Activated T-helper 1 cell treated with anti-CD3 and anti-CD28 coated beads, Interleukin-2, amount 50 U/mL, for 16 hours (primary cell): ENCODE results near the gene PDHA2.
"Not testable (repeated sequence)": the region's sequence is repeated elsewhere in the genome, so short reads cannot be mapped to it uniquely, and the experiment has no call there.

ENCODE experiments used
- DNase-seq, 2 donors: peaks; one replicate each; pipeline ENCODE4 v3.0.0-alpha.2; 2020; ENCODE audit warnings: low read depth in 1 of 2, low spot score in 1 of 2

Gene PDHA2

GRCh38 chr4:95839891-95840290, at the start of gene PDHA2:
Gene PDHA2 (plus strand): TSS chr4:95840093. CDS start chr4:95840151, 58 bp downstream.
- DNase-seq = no peak

DNA sequence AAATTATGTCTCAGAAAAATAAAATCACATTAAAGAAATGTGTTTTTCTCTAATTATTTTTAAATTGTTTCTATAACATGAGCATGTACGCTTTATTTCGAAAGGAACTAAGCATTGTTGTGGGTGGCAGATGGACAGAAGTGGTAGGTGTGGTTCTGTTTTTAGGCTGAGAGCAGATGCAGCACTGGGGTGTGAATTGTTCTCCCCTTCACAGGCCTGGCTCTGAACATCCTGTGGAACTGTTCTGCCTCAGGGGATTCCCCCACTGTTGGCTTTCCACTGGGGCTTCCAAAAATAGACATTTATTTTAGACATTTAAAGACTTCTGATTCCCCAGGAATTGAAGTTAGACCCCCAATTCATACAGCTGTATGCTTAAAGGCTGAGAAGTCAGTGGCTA, 41.9 kb upstream of the PDHA2 start:
- DNase-seq = no peak

- DNase-seq = no peak
Measured at GRCh38 chr4:95798727-95799126, 41.2 kb upstream of the PDHA2 start.

GRCh38 chr4:95821867-95822266, 18.0 kb upstream of the PDHA2 start:
- DNase-seq = no peak

DNA sequence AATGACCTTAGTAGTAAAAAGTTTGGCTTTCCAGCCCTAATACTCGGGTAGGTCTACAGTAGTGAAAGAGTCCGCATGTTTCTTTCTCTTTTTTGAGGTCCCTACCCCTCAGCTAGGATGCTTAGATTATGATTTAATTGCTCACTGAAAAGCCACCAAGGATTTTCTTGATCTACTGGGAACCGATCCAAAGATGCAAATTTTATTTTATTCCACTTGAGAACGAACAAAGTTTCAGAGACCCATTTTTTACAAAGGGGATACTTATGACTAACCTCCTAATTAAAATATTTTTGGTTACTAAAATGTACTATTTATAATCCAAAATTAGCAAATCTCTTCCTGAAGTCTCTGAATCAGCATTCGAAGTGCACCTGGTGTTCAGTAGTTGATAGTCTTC, 14.3 kb upstream of the PDHA2 start:
- no peak for DNase-seq

GRCh38 chr4:95830651-95831050, 9.2 kb upstream of the PDHA2 start:
- no peak for DNase-seq

DNA sequence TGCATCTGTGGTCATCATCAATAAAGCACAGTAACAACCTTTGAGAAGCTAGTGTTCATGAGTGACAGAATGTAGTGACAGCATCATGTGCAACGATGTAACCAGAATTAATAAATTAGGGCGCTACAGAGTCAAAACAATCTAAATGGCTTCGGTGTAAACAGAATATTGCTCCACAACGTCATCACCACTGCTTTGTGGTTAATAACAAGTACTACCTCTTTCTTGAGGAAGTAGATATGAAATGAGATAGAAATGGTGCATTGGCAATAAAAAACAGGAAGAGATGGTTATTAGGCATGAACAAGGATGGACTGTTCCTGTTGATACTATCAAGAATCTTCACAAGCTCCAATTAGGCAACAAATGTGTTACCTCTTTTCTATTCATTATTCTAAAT, 8.7 kb upstream of the PDHA2 start:
- no peak for DNase-seq

GRCh38 chr4:95833711-95834194, 6.1 kb upstream of the PDHA2 start:
- no peak for DNase-seq

DNA sequence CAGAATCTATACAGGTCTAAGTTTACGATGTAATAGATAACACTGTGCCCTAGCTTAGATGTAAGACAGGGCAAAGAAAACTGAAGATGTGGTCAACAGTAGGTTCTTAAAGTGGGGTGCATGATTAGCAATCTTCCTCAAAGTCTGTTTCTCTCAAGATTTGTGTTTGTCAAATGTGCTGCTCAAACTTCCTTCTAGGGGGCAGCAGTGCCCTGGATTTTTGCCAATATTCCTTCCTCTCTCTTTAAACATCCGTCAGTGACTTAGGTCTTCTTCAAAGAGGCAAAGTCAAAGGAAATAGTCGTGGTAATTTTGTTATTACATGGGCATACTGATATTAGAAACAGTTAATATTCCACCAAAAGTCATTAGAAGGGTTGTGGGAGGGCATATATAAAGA, 4.2 kb upstream of the PDHA2 start:
- no peak for DNase-seq

GRCh38 chr4:95838192-95838591, 1.7 kb upstream of the PDHA2 start:
- DNase-seq = no peak

- DNase-seq = no peak
Measured at GRCh38 chr4:95847908-95848460, 8.1 kb downstream of the PDHA2 start.

DNA sequence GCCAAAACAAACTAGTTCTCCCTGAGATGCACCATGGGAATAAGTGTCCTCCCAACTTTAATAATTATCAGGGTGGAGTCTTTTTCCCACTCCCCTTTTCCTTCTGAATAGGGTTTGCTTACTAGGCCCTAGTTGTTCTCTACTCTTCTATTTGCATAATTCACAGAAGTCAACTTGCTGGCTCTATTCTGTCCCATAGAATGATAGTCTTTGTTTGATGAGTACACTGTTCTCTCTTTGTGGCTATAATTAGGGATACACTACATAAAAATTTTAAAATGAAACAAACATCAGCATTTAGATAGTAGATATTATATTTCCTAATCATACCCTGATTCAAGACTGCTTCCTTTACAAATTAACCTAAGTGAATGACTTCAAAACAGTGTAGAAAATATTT, 10.3 kb downstream of the PDHA2 start:
- no peak for DNase-seq

DNA sequence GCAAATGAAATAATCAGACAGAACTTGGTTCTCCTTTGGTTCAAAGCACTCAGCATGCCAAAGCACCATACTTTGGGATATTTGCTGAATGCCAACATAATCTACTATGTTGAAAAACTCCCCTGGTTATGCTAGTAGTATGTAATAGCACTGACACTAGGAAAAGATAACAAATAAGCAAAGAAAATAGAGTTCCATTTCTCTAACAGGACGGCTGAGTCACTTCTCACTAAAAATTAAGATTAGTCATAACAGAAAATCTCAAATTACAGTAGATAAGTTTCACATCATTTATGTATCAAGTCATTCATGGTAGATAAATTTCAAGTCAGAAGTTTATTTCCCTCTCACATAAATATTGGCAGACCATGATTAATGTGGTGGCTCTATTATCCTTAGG, 17.9 kb downstream of the PDHA2 start:
- no peak for DNase-seq

GRCh38 chr4:95867919-95868318, 28.0 kb downstream of the PDHA2 start:
- no peak for DNase-seq

DNA sequence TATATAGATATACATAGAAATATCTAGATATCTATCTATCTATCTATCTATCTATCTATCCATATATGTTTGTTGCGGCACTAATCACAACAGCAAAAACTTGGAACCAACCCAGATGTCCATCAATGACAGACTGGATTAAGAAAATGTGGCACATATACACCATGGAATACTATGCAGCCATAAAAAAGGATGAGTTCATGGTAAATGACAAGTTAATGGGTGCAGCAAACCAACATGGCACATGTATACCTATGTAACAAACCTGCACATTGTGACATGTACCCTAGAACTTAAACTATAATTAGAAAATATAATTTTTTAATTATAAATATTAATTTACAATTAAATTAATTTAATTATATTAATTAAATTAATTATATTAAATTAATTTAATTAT, 29.5 kb downstream of the PDHA2 start:
- not testable (repeated sequence) for DNase-seq

DNA sequence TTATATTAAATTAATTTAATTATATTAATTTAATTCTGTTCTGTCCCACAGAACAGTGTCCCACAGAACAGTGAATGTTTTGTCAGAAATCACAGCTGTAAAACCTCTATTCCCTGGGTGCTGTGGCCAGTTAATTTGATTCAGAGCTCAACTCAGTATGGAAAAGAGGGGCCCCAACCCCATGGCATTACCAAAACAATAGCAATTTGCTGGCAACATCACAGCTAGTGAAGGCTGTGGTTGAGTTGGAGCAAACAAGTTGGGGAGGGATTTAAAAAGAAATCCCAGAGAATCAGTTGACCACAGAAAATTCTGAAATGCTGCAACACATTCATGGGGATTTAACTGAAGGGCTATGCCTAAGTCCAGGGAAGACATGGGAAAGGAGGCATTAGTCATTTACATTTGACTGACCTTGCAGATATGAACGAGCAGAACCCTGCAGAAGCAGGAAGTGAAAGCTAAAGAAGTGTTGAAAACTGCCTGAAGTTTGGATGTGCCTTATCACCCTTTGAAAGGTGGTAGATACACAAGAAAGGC, 30.1 kb downstream of the PDHA2 start:
- no peak for DNase-seq

DNA sequence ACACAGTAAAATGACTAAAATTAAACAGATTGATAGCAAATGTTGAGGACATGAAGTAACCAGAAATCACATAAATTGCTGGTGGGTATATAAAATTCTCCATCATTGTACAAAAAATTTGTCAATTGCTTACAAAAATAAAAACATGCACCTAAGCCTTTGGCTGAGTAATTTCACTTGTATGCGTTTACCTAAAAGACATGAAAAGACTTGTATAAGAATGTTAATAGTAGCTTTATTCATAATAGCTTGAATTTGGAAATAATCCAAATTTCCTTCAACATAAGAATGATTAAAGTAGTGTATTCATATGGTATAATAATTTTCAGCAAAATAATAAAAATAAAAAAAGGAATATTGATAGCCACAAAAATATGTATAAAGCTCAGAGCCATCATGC, 37.7 kb downstream of the PDHA2 start:
- no peak for DNase-seq

DNA sequence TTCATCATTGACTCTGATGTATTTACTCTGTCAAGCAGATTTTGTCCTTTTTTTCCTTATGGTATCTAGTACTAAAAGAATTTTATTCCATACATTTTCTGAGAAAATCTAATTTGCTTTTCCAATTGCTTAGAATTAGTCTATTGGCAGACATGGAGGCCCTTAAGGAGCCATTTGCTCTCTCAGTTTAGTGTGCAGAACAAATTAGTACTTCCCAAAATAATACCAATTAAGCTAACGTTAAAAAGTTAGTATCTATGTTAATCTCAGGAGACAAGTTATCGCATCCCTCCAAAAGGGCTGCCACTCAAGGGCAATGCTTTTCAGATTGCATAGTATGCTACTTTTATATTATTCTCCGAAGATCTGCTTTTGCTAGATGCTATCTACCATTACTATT, 47.7 kb downstream of the PDHA2 start:
- DNase-seq = no peak

GRCh38 chr4:95889662-95890061, 49.8 kb downstream of the PDHA2 start:
- DNase-seq = no peak
